HepG2 (cell line): ENCODE data around the gene TM9SF4. TPM values are rescaled to one million over a fixed set of nuclear protein-coding genes. Genes with fewer than 3 reads are reported as not detected.
A peak's percentile ranks its signal among the peaks of the same experiment; 100 is the strongest.
"Not testable (repeated sequence)": the region's sequence is repeated elsewhere in the genome, so short reads cannot be mapped to it uniquely, and the experiment has no call there.

ENCODE experiments used
- ATAC-seq: fragments of 200-7000 bp; cut with Tn5 transposase; 3 replicates; pipeline ENCODE4 v1.9.1; 2020; ENCODE audit warnings: mild to moderate bottlenecking, moderate library complexity
- BruUV-seq: library from RNA; stranded (reverse); fragments of 400-500 nt; replicated peaks from 2 replicates; lab custom pipeline; 2021; lab: Mats Ljungman, UMichigan
- CTCF ChIA-PET: fragments of 300-600 bp; formaldehyde crosslinking; extraction: SDS; loops from one replicate; lab custom pipeline; 2021; ENCODE audit warnings: low total read pairs, inconsistent platforms, low intra/inter-chr PET ratio; lab: Yijun Ruan, JAX
- POLR2A ChIA-PET: fragments of 350-600 bp; sonication (Branson Sonifier 250); formaldehyde crosslinking; loops from one replicate; lab custom pipeline; 2020; ENCODE audit warnings: antibody characterized with exemption, inconsistent platforms; lab: Yijun Ruan, JAX
- DNase-seq: peaks from one replicate; pipeline ENCODE4 v3.0.0-alpha.2; 2015; ENCODE audit warnings: low spot score
- FAIRE-seq: peaks from 3 replicates; lab custom pipeline; 2011; peaks lifted over from hg19 to GRCh38; lab: Jason Lieb, UNC
- H2AFZ ChIP-seq: one replicate; pipeline ENCODE4 v1.6.1; 2011; ENCODE audit warnings: low read length, inconsistent platforms
- H3K27ac ChIP-seq: fragments of 300-600 bp; 3 replicates; pipeline ENCODE4 v1.8.0; 2011; ENCODE audit warnings: mixed run types, mild to moderate bottlenecking, mixed read lengths, low read length, inconsistent platforms; ENCODE audit not compliant: insufficient read depth; ENCODE audit errors: extremely low read length
- H3K27me3 ChIP-seq, 2 experiments: fragments of 200-600 bp in 1 of 2; 2 replicates in 1 of 2; 3 replicates in 1 of 2; pipeline versions ENCODE4 v1.6.0 to v1.8.0; 2011; ENCODE audit warnings: low read length in 2 of 2, mild to moderate bottlenecking in 2 of 2, moderate library complexity in 2 of 2, inconsistent platforms in 1 of 2; ENCODE audit not compliant: insufficient read depth in 2 of 2, control insufficient read depth in 1 of 2
- H3K36me3 ChIP-seq, 2 experiments: fragments of 200-600 bp in 1 of 2; replicated peaks in 1 of 2; 2 replicates in 1 of 2; 3 replicates in 1 of 2; pipeline versions ENCODE4 v1.5.1 to v1.8.0; 2011; ENCODE audit warnings: low read length in 2 of 2, inconsistent platforms in 1 of 2; ENCODE audit not compliant: insufficient read depth in 2 of 2, control insufficient read depth in 1 of 2
- H3K4me1 ChIP-seq: 2 replicates; pipeline ENCODE4 v1.5.1; 2012; ENCODE audit warnings: low read length, inconsistent platforms; ENCODE audit not compliant: insufficient read depth
- H3K4me2 ChIP-seq: 2 replicates; pipeline ENCODE4 v1.6.0; 2011; ENCODE audit warnings: low read depth, low read length, inconsistent platforms
- H3K4me3 ChIP-seq, 3 experiments: fragments of 200-600 bp in 1 of 3; sonication (generic), shearing (Covaris generic) in 1 of 3; replicated peaks in 1 of 3; 2 replicates each; pipeline ENCODE4 v1.5.1; 2011 to 2016; ENCODE audit warnings: low read length in 3 of 3, inconsistent platforms in 2 of 3, low read depth in 2 of 3, mild to moderate bottlenecking in 2 of 3, control low read depth in 1 of 3, mixed read lengths in 1 of 3; ENCODE audit not compliant: insufficient read depth in 1 of 3
- H3K79me2 ChIP-seq: one replicate; pipeline ENCODE4 v1.6.1; 2011; ENCODE audit warnings: low read length, inconsistent platforms; ENCODE audit not compliant: insufficient read depth
- H3K9ac ChIP-seq: 2 replicates; pipeline ENCODE4 v1.6.0; 2011; ENCODE audit warnings: mild to moderate bottlenecking, low read depth, low read length, inconsistent platforms; ENCODE audit not compliant: insufficient read depth
- H3K9me3 ChIP-seq: 2 replicates; pipeline ENCODE4 v1.5.1; 2012; ENCODE audit warnings: mild to moderate bottlenecking, low read length
- H4K20me1 ChIP-seq: 2 replicates; pipeline ENCODE4 v1.6.0; 2011; ENCODE audit warnings: inconsistent platforms, mild to moderate bottlenecking, low read length, moderate library complexity; ENCODE audit not compliant: insufficient read depth
- BRF2 ChIP-seq: sonication (generic); formaldehyde crosslinking; IDR thresholded peaks from 2 replicates; pipeline ENCODE4 v1.8.1; 2022; ENCODE audit warnings: mild to moderate bottlenecking, missing genetic modification reagents
- RBFOX2 ChIP-seq: fragments of 200-400 bp; formaldehyde crosslinking; IDR thresholded peaks from 2 replicates; pipeline ENCODE4 v1.6.1; 2017; ENCODE audit warnings: low read depth, mild to moderate bottlenecking, low read length
- ZNF121 ChIP-seq: sonication (generic); formaldehyde crosslinking; IDR thresholded peaks from 2 replicates; pipeline ENCODE4 v1.5.0; 2020; ENCODE audit warnings: mild to moderate bottlenecking, missing genetic modification reagents
- WGBS: methylation state at CpG from one replicate; pipeline ENCODE4 v1.1.6; 2017; ENCODE audit warnings: low lambda C conversion rate; 5-methylcytosine and 5-hydroxymethylcytosine counted together
- in situ Hi-C: cut with HindIII; loops from 2 replicates; pipeline ENCODE4 v1.10.0; 2017; ENCODE audit warnings: low pct_unique_long_range_greater_than_20kb; ENCODE audit not compliant: extremely low pct_ligation_motif_present
- intact Hi-C: fragments of 100-400 bp; cut with micrococcal nuclease; formaldehyde crosslinking; loops from one replicate; pipeline ENCODE4 v1.10.0; 2022; ENCODE audit not compliant: unreplicated experiment
- polyA plus RNA-seq, 8 experiments: library from polyadenylated mRNA; depleted of rRNA in 3 of 8; stranded (reverse) in 7 of 8; unstranded in 1 of 8; fragments of >200 nt; fragmentation: Illumina TruSeq in 4 of 8; extraction: Trizol in 4 of 8; gene quantifications; 2 replicates each; pipeline versions ENCODE4 v1.2.1 to v1.2.3, GENCODE V29; 2011 to 2016; ENCODE audit warnings: low read depth in 4 of 8, missing spikeins in 1 of 8, mixed read lengths in 1 of 8; ENCODE audit not compliant: insufficient read depth in 1 of 8
- total RNA-seq, 5 experiments: library from RNA; depleted of rRNA; stranded (reverse); fragments of >200 nt; fragmentation: Illumina TruSeq; extraction: Trizol; gene quantifications; 2 replicates each; pipeline ENCODE4 v1.2.3, GENCODE V29; 2016; ENCODE audit warnings: low read depth in 1 of 5

The TM9SF4 gene
- total and polyA plus RNA-seq, 2 of the 13 experiments (the other 11 are each of a cell fraction or from before 2014, with no cell fraction given), result 53.5 to 171 TPM

- intact Hi-C loops, result no loop called here
- FAIRE-seq (peak; percentile 26), DNase-seq (no peak), ATAC-seq (no peak)
- H3K36me3 ChIP-seq, result peaks cover 10 to 15% of the 10 kb centered on the region in 2 experiments
- no peak overlapping the region for H2AFZ ChIP-seq
- CTCF ChIA-PET, result no interaction called here
- WGBS, result 94% methylated on average over 6 of the region's 6 CpGs
- H3K27me3 ChIP-seq, result no peaks in the 10 kb centered on the region
- TF ChIP-seq RBFOX2 (peak; percentile 35; the same call in 1 of the 2 replicates), BRF2 (CRISPR knock-in tag) (no peak)
- H3K4me2 ChIP-seq, result no peak overlapping the region
- POLR2A ChIA-PET, result interaction anchor here (0.7 kb wide), 1 partner anchor 37 kb away, joined by 3 read pairs; no protein-coding TSS in a partner anchor
- in situ Hi-C loops, result no loop called here
- H3K4me1 ChIP-seq, result peaks cover 53% of the 10 kb centered on the region
- no TSS peak for BruUV-seq
- no peak overlapping the region for H3K9ac ChIP-seq
- no peak overlapping the region for H3K4me3 ChIP-seq
- H3K79me2 ChIP-seq, result peaks cover 96% of the 10 kb centered on the region
- no peak overlapping the region for H3K27ac ChIP-seq
- H4K20me1 ChIP-seq, result peaks cover 42% of the 10 kb centered on the region
- no peaks in the 10 kb centered on the region for H3K9me3 ChIP-seq
These were observed 6.6 kb downstream of the TM9SF4 start for GRCh38 chr20:32116079-32116521.

- FAIRE-seq, H3K4me3 ChIP-seq, in situ Hi-C loops, H3K4me2 ChIP-seq, intact Hi-C loops, DNase-seq, H3K27me3 ChIP-seq, ATAC-seq, CTCF ChIA-PET, H3K9me3 ChIP-seq, H2AFZ ChIP-seq, BruUV-seq, H3K9ac ChIP-seq, H3K27ac ChIP-seq: not testable (repeated sequence)
- TF ChIP-seq ZNF121, result 0 out of 2 replicates have a peak, but pooled peaks have one; percentile 41
- Histone ChIP-seq H4K20me1 (peaks cover 38% of the 10 kb centered on the region), H3K36me3 (peaks cover 10 to 15% of the 10 kb centered on the region in 2 experiments), H3K79me2 (peaks cover 89% of the 10 kb centered on the region), H3K4me1 (peaks cover 47% of the 10 kb centered on the region)
- 96% methylated on average over 6 of the region's 6 CpGs for WGBS
- POLR2A ChIA-PET, result interaction anchor here (0.7 kb wide), 1 partner anchor 36 kb away, joined by 3 read pairs; no protein-coding TSS in a partner anchor
These were observed 7.3 kb downstream of the TM9SF4 start for GRCh38 chr20:32116796-32117195.

GRCh38 chr20:32118427-32118826 is 8.9 kb downstream of the TM9SF4 start:
- ATAC-seq, BruUV-seq, H3K9me3 ChIP-seq, DNase-seq, in situ Hi-C loops, H3K27ac ChIP-seq, intact Hi-C loops, H3K4me2 ChIP-seq, H2AFZ ChIP-seq, H3K27me3 ChIP-seq, H3K4me3 ChIP-seq, H3K9ac ChIP-seq, FAIRE-seq, CTCF ChIA-PET: not testable (repeated sequence)
- Histone ChIP-seq H3K4me1 (peaks cover 31% of the 10 kb centered on the region), H3K36me3 (peaks cover 10 to 15% of the 10 kb centered on the region in 2 experiments), H4K20me1 (peaks cover 28% of the 10 kb centered on the region), H3K79me2 (peaks cover 77% of the 10 kb centered on the region)
- POLR2A ChIA-PET, result interaction anchor here (1.2 kb wide), 1 partner anchor 9 kb away, joined by 6 read pairs; the partner anchor contains the start of gene TM9SF4
- 96% methylated on average over 5 of the region's 5 CpGs for WGBS
